Ishikawa (cell line): ENCODE data around the gene TRPV4.

Source experiments
- CEBPB ChIP-seq: IDR thresholded peaks from 2 replicates; pipeline ENCODE4 v1.6.1; 2012
- CREB1 ChIP-seq: IDR thresholded peaks from 2 replicates; pipeline ENCODE4 v1.6.1; 2012; ENCODE audit warnings: low read depth
- EGR1 ChIP-seq: IDR thresholded peaks from 2 replicates; pipeline ENCODE4 v1.6.1; 2012
- EP300 ChIP-seq: IDR thresholded peaks from 2 replicates; pipeline ENCODE4 v1.6.1; 2012; ENCODE audit warnings: borderline replicate concordance
- FOXM1 ChIP-seq: IDR thresholded peaks from 2 replicates; pipeline ENCODE4 v1.6.1; 2012; ENCODE audit warnings: low read depth, borderline replicate concordance
- NFIC ChIP-seq: IDR thresholded peaks from 2 replicates; pipeline ENCODE4 v1.6.1; 2012
- RAD21 ChIP-seq: IDR thresholded peaks from 2 replicates; pipeline ENCODE4 v1.6.1; 2012; ENCODE audit warnings: low read depth
- TAF1 ChIP-seq: IDR thresholded peaks from 2 replicates; pipeline ENCODE4 v1.6.1; 2012; ENCODE audit warnings: low read depth, mild to moderate bottlenecking
- TCF12 ChIP-seq: IDR thresholded peaks from 2 replicates; pipeline ENCODE4 v1.6.1; 2012; ENCODE audit warnings: low read depth
- TEAD4 ChIP-seq: IDR thresholded peaks from 2 replicates; pipeline ENCODE4 v1.6.1; 2012
- YY1 ChIP-seq: IDR thresholded peaks from 2 replicates; pipeline ENCODE4 v1.6.1; 2012; ENCODE audit warnings: low read depth
- TF ChIP-seq, protein P1 (sequence below): IDR thresholded peaks from 2 replicates; pipeline ENCODE4 v1.6.1; 2012
- TF ChIP-seq, protein P2 (sequence below): IDR thresholded peaks from 2 replicates; pipeline ENCODE4 v1.6.1; 2012; ENCODE audit warnings: low read depth, mild to moderate bottlenecking
- TF ChIP-seq, protein P3 (sequence below): IDR thresholded peaks from 2 replicates; pipeline ENCODE4 v1.6.1; 2012

TRPV4 gene

DNA sequence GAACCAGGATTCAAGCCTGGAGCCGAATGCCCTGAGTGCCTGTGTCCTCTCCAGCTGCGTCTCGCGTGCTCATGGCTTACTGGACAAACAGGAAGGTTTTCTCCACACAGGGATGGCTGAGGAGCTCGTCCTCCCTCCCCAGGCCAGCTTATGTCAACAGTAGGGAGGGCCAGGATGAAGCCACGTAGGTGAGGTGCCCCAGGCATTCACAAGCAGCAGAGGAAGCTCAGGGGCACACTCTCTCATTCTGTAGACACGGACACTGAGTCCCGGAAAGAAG lies 49.3 kb downstream of the TRPV4 start:
- TF ChIP-seq YY1 (no peak), TCF12 (no peak), TAF1 (no peak), EGR1 (no peak), TEAD4 (no peak), RAD21 (no peak), FOXM1 (no peak)
- TF ChIP-seq, protein P1, sequence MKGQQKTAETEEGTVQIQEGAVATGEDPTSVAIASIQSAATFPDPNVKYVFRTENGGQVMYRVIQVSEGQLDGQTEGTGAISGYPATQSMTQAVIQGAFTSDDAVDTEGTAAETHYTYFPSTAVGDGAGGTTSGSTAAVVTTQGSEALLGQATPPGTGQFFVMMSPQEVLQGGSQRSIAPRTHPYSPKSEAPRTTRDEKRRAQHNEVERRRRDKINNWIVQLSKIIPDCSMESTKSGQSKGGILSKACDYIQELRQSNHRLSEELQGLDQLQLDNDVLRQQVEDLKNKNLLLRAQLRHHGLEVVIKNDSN: no peak
- TF ChIP-seq, protein P2, sequence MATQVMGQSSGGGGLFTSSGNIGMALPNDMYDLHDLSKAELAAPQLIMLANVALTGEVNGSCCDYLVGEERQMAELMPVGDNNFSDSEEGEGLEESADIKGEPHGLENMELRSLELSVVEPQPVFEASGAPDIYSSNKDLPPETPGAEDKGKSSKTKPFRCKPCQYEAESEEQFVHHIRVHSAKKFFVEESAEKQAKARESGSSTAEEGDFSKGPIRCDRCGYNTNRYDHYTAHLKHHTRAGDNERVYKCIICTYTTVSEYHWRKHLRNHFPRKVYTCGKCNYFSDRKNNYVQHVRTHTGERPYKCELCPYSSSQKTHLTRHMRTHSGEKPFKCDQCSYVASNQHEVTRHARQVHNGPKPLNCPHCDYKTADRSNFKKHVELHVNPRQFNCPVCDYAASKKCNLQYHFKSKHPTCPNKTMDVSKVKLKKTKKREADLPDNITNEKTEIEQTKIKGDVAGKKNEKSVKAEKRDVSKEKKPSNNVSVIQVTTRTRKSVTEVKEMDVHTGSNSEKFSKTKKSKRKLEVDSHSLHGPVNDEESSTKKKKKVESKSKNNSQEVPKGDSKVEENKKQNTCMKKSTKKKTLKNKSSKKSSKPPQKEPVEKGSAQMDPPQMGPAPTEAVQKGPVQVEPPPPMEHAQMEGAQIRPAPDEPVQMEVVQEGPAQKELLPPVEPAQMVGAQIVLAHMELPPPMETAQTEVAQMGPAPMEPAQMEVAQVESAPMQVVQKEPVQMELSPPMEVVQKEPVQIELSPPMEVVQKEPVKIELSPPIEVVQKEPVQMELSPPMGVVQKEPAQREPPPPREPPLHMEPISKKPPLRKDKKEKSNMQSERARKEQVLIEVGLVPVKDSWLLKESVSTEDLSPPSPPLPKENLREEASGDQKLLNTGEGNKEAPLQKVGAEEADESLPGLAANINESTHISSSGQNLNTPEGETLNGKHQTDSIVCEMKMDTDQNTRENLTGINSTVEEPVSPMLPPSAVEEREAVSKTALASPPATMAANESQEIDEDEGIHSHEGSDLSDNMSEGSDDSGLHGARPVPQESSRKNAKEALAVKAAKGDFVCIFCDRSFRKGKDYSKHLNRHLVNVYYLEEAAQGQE: no peak

DNA sequence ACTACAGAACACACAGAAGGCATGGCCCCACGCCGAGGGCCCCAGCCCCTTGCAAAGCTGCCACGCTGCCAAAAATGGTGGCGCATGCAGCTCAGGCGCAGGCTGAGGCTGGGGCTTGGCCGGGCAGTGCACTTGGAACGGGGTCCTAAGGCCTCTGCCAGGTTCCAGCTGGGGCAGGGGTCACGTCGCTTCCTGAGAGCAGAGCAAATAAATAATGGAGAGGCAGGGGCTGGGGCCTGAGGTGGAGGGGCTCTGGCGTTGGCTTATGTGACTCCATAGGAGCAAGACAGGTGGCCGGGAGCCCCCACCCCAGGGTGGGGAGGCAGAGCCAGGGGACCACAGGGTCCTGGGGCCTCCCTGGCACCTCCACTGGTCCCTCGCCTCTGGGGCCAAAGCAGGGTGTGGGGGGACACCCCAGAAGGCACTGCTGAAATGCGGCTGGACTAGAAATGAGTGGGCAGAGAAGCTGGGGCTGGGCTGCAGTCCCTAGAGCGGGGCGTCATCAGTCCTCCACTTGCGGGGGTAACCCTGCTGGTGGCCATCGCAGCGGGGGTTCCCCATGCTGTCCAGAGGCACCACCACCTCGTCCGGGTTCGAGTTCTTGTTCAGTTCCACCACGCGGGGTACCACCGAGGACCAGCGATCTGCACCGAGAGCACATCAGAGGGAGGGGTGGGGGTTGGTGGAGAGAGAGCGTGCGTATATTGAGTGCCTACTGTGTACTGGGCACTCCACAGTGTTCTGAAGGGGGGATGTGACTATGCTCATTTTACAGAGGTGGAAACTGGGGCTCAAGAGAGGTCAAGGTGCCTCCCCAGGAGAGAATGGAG lies 49.8 kb downstream of the TRPV4 start:
- TF ChIP-seq CEBPB (no peak), CREB1 (no peak), EGR1 (no peak), TEAD4 (no peak), RAD21 (no peak), FOXM1 (no peak)
- TF ChIP-seq, protein P2: no peak
- TF ChIP-seq, protein P3, sequence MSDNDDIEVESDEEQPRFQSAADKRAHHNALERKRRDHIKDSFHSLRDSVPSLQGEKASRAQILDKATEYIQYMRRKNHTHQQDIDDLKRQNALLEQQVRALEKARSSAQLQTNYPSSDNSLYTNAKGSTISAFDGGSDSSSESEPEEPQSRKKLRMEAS: no peak

DNA sequence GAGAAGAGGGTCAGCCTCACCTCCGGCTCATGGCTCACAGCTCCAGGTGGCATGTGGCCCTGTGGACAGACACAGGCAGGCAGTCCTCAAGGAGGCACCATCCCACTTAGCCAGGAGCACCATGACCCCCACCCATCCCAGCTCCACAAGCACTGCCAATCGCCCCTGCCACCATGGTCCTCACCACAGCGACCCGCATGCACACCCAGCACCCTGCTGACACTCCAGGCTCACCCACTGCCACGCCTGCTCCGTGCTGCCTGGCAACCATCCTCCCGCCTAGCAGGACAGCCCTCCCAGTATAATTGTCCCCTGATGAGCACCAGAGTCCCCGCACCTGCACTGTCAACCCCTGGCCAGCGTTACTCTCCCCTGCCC lies 50.9 kb downstream of the TRPV4 start:
- TF ChIP-seq, protein P1: no peak
- TF ChIP-seq, protein P3: no peak
- no peak for TF ChIP-seq EGR1
- no peak for TF ChIP-seq CEBPB
- no peak for TF ChIP-seq TAF1
- TF ChIP-seq RAD21: no peak
- TF ChIP-seq NFIC: no peak
- TF ChIP-seq, protein P2: no peak
- no peak for TF ChIP-seq TCF12

DNA sequence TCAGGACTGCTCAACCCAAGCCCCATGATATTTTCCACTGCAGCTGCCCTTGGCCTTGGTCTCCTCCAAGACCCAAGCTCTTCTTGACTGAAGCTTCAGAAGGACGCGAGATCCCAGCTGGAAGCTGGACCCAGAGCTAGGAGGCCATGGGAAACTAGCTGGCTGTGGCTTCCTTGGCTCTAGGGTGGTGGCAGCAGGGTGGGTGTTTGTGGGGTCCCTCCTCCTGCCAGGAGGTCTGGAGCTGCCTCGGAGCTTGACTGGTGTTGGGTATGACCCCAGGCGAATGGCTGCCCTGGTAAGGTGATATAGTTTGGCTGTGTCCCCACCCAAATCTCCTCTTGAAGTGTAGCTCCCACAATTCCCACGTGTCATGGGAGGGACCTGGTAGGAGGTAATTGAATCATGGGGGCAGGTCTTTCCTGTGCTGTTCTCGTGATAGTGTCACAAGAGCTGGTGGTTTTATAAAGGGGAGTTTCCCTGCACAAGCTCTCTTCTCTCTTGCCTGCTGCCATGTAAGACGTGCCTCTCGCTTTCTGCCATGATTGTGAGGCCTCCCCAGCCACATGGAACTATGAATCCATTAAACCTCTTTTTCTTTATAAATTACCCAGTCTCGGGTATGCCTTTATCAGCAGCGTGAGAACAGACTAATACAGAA lies 51.4 kb downstream of the TRPV4 start:
- TF ChIP-seq, protein P3: no peak
- TF ChIP-seq, protein P2: no peak
- TF ChIP-seq CEBPB (no peak), RAD21 (no peak), FOXM1 (no peak), EP300 (no peak), TAF1 (no peak), TEAD4 (no peak), NFIC (no peak)
- TF ChIP-seq, protein P1: no peak
